Memory B cell (primary cell): ENCODE results near the gene HEATR5B.

ENCODE experiments used
- ATAC-seq: fragments of 150-1000 bp; cut with Tn5 transposase; 2 replicates; pipeline ENCODE4 v1.10.0; 2021; ENCODE audit warnings: low read depth, mild to moderate bottlenecking, moderate library complexity
- DNase-seq, 2 donors: peaks; one replicate each; pipeline ENCODE4 v3.0.0; 2022; ENCODE audit warnings: low spot score in 2 of 2
- H3K27ac Mint-ChIP-seq: one replicate; pipeline ENCODE4 v1.8.0; 2022; ENCODE audit warnings: mild to moderate bottlenecking, moderate library complexity, mixed read lengths
- H3K27me3 Mint-ChIP-seq: one replicate; pipeline ENCODE4 v1.8.0; 2022; ENCODE audit warnings: mixed read lengths
- H3K36me3 Mint-ChIP-seq: one replicate; pipeline ENCODE4 v1.8.0; 2022; ENCODE audit warnings: mild to moderate bottlenecking, mixed read lengths
- H3K4me1 Mint-ChIP-seq: one replicate; pipeline ENCODE4 v1.8.0; 2022; ENCODE audit warnings: mixed read lengths
- H3K4me3 Mint-ChIP-seq: one replicate; pipeline ENCODE4 v1.8.0; 2022; ENCODE audit warnings: mild to moderate bottlenecking, moderate library complexity, mixed read lengths
- H3K9me3 Mint-ChIP-seq: one replicate; pipeline ENCODE4 v1.8.0; 2022; ENCODE audit warnings: mixed read lengths

The HEATR5B gene

DNA sequence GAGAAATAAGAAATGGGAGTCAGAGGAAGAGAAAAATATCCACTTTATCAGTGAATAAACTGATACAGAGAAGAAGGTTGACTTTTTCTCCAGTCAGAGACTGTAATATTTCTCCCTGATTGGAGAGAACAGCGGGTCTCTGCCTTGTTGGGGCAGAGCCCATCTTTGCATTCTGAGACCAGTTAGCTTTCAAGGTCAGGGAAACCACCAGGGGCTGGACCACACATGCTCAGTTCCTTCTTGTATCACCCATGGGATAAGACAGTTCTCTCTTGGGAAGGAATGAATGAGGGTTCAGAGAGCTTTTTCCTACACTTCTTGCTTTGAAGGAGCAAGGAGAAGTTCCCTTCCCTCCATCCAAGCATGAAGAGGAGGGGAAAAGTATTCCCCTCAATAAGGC, 12.4 kb upstream of the HEATR5B start:
- H3K27ac Mint-ChIP-seq, result peak overlapping the region; percentile 45
- peaks cover 28% of the 10 kb centered on the region for H3K36me3 Mint-ChIP-seq
- ATAC-seq, result no peak
- DNase-seq, result no peak
- no peaks in the 10 kb centered on the region for H3K9me3 Mint-ChIP-seq
- H3K4me3 Mint-ChIP-seq, result no peak overlapping the region
- no peaks in the 10 kb centered on the region for H3K27me3 Mint-ChIP-seq
- peaks cover 7% of the 10 kb centered on the region for H3K4me1 Mint-ChIP-seq

DNA sequence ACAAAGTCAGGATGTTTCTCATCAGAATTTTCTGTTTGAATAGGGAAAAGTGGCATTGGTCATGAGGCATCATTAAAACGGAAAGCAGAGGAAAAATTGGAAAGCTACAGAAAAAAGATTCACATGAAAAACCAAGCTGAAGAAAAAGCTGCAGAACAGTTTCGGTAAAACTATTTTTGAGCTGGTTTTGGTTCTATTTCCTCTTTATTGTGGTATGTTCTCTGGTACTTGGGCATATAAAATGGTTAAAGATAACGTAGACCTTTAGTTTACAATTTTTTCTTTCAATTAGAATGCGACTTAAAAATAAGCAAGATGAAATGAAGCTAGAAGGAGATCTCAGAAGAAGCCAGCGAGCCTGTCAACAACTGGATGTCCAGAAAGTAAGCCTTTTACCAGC, 7.7 kb upstream of the HEATR5B start:
- H3K36me3 Mint-ChIP-seq, result peaks cover 17% of the 10 kb centered on the region
- H3K4me3 Mint-ChIP-seq, result peak overlapping the region; percentile 87
- ATAC-seq, result peak; percentile 45
- H3K27ac Mint-ChIP-seq, result peak overlapping the region; percentile 90
- no peaks in the 10 kb centered on the region for H3K27me3 Mint-ChIP-seq
- DNase-seq, result no peak
- H3K9me3 Mint-ChIP-seq, result no peaks in the 10 kb centered on the region
- H3K4me1 Mint-ChIP-seq, result peaks cover 26% of the 10 kb centered on the region

DNA sequence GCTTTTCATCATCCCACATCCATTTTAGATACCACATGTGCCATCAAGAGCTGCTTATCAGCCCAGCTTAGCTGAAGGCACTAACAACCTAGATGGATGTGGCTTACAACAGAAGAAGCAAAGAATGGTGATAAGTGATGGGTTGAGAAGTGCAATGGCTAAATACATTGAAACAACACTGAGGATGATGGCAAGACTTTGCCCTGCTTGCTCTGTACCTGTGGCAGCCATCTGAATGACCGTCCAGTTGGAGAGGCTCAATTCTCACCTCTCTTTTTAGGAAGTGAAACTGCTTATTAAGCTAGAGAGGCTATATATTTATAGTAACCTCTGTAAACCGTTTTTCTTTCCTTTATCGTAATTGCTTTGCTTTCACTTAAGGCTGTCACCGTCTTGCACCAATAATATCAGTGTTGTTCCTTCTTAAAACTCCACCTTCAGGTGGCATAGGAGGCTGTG, 5.9 kb upstream of the HEATR5B start:
- peak; percentile 90 for ATAC-seq
- Mint-ChIP-seq H3K36me3 (peaks cover 14% of the 10 kb centered on the region), H3K27ac (peak overlapping the region; percentile 73)

DNA sequence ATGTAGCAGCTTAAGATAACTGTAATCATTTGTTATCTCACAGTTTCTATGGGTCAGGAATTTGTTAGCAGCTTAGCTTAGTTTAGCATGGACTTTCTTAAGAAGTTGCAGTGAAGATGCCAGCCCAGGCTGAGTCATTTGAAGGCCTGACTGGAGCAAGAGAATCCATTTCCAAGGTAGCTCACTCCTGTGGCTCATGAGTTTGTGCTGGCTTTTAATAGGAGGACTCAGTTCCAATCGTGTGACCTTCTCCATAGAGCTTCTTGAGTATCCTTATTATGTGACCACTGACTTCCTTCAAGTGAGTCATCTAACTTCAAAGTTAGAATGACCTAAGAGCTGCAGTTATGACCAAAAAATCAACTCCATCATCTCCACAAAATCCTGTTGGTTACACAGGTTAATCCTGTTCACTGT, 1.6 kb upstream of the HEATR5B start:
- Mint-ChIP-seq H3K4me1 (peaks cover 42% of the 10 kb centered on the region), H3K4me3 (no peak overlapping the region), H3K27me3 (no peaks in the 10 kb centered on the region), H3K27ac (no peak overlapping the region), H3K36me3 (peaks cover 17% of the 10 kb centered on the region), H3K9me3 (no peaks in the 10 kb centered on the region)
- DNase-seq, result no peak
- ATAC-seq, result no peak

More for the DNA sequence above, 5.9 kb upstream of the HEATR5B start:
- DNase-seq, result peak; percentile 13 to 16
- no peaks in the 10 kb centered on the region for H3K27me3 Mint-ChIP-seq
- peak overlapping the region; percentile 24 for H3K4me3 Mint-ChIP-seq
- peaks cover 26% of the 10 kb centered on the region for H3K4me1 Mint-ChIP-seq
- H3K9me3 Mint-ChIP-seq, result no peaks in the 10 kb centered on the region

DNA sequence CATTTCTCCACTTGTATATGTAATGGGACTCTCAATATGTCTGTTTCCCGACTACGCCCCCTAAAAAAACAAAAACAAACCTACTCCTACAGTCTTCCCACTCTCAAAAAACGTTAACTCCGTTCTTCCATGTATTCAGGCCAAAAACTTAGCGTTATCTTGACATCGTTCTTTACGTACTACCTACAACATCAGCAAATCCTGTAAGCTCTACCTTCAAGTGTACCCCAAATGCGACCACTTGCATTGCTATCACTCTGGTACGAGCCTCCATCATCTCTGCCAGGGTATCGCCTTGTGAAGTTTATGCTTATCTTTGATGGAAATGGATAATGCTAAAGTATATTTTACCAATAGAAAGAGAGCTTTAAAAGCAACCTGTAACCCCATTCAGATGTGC, 625 bp upstream of the HEATR5B start:
- DNase-seq, result no peak
- ATAC-seq, result no peak
- no peak overlapping the region for H3K4me3 Mint-ChIP-seq
- H3K36me3 Mint-ChIP-seq, result peaks cover 24% of the 10 kb centered on the region
- no peaks in the 10 kb centered on the region for H3K9me3 Mint-ChIP-seq
- peaks cover 49% of the 10 kb centered on the region for H3K4me1 Mint-ChIP-seq
- no peaks in the 10 kb centered on the region for H3K27me3 Mint-ChIP-seq
- no peak overlapping the region for H3K27ac Mint-ChIP-seq

DNA sequence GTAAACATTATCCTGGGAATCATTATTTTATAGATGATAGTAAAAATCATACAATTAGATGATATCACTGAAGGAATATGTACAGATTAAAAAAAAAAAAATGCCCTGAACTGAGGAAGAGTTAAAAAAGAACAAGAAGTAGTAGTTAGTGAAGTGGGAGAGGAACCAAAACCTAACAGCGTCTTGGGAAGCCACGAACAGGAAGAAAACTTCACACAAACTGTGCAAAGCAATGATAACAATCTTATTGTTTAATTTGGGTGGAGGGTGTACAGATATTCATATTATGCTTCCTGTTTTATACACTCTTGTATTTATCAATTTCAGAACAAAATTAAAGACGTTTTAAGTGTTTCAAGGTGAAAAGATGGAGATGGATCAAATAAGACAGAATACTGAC, 3.5 kb downstream of the HEATR5B start:
- ATAC-seq, result no peak
- Mint-ChIP-seq H3K9me3 (no peaks in the 10 kb centered on the region), H3K4me3 (peak overlapping the region; percentile 74), H3K4me1 (peaks cover 42% of the 10 kb centered on the region), H3K27me3 (no peaks in the 10 kb centered on the region), H3K27ac (no peak overlapping the region), H3K36me3 (peaks cover 31% of the 10 kb centered on the region)
- DNase-seq, result no peak

DNA sequence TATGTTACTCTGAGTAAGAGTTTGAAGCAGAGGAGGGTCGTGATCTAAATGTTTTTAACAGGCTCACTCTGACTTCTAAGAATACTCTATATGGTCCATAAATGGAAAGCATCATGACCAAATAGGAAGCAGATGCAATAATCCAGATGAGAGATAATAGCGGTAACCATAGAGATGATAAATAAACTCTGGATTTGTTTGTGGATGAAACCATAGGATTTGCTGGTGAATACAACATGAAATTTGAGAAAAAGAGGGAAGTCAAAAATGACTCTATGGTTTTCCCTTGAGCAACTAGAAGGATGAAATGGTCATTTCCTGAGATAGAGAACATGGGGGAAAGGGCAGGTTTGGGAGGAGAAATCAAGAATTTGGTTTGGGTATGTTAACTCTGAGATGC, 3.9 kb downstream of the HEATR5B start:
- no peaks in the 10 kb centered on the region for H3K27me3 Mint-ChIP-seq
- no peak for DNase-seq

DNA sequence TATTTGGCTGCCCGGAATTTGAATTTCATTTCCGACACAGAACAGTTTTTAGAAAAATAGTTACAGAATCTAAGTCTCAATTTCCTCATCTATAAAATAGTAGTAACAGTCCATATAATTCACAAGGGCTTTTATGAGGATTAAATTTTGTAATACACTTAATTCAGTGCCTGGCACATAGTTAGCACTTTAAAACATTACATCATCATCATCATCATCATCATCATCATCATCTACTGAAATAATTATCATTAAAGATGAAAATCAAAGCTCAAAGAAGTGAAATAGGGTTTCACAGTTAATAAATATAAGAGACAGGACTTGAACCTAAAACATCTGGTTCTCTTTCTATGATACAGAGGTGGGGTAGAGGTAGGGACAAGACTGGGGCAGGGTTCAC, 13.2 kb downstream of the HEATR5B start:
- ATAC-seq (no peak), DNase-seq (no peak)
- no peak overlapping the region for H3K4me3 Mint-ChIP-seq
- H3K27ac Mint-ChIP-seq, result no peak overlapping the region
- H3K9me3 Mint-ChIP-seq, result no peaks in the 10 kb centered on the region
- H3K36me3 Mint-ChIP-seq, result peaks cover 32% of the 10 kb centered on the region
- peaks cover 11% of the 10 kb centered on the region for H3K4me1 Mint-ChIP-seq
- no peaks in the 10 kb centered on the region for H3K27me3 Mint-ChIP-seq

More for the DNA sequence above, 3.9 kb downstream of the HEATR5B start:
- peaks cover 31% of the 10 kb centered on the region for H3K36me3 Mint-ChIP-seq
- peaks cover 42% of the 10 kb centered on the region for H3K4me1 Mint-ChIP-seq
- no peak overlapping the region for H3K27ac Mint-ChIP-seq
- peak overlapping the region; percentile 74 for H3K4me3 Mint-ChIP-seq
- no peak for ATAC-seq
- H3K9me3 Mint-ChIP-seq, result no peaks in the 10 kb centered on the region

DNA sequence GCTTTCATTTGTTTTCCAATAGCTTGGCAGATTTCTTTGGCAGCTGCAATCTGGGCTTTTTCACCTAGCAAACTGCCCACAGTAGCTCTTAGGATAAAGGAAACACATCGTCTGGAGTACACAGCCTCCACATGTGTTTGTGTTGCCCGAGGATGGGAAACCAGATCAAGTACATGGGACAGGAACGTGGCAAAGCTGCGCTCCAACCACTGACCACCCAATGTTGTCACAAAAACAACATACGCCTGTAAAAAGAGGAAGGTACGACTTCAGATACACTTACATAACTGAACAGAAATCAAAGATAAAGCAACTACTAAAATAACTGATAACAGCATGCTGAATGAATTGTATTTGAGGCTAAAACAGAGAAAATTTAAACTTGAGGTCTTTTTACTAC, 15.5 kb downstream of the HEATR5B start:
- H3K27ac Mint-ChIP-seq, result no peak overlapping the region
- H3K4me1 Mint-ChIP-seq, result peaks cover 10% of the 10 kb centered on the region
- no peak overlapping the region for H3K4me3 Mint-ChIP-seq
- no peak for ATAC-seq
- DNase-seq, result no peak
- H3K27me3 Mint-ChIP-seq, result no peaks in the 10 kb centered on the region
- peaks cover 23% of the 10 kb centered on the region for H3K36me3 Mint-ChIP-seq
- no peaks in the 10 kb centered on the region for H3K9me3 Mint-ChIP-seq

DNA sequence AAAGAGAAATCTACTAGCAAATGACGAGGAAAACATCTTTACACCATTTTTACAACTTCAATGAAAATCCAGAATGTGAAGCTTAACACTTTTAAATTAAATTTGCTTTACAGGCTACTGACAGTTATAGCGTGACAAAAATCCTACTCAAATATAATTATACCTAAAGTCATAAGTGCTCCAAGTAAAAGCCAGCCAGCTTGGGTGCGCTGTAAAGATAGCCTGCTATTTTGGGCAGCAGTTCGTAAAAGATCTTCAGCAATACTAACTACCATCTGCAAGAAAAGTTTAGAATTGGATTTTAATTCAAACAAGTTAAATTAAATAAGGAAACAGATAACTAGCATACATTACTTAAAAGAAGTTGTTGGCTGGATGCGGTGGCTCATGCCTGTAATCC, 22.4 kb downstream of the HEATR5B start:
- Mint-ChIP-seq H3K4me3 (no peak overlapping the region), H3K27me3 (no peaks in the 10 kb centered on the region), H3K9me3 (no peaks in the 10 kb centered on the region), H3K36me3 (peaks cover 24% of the 10 kb centered on the region), H3K27ac (no peak overlapping the region), H3K4me1 (peaks cover 2% of the 10 kb centered on the region)
- no peak for ATAC-seq
- no peak for DNase-seq

DNA sequence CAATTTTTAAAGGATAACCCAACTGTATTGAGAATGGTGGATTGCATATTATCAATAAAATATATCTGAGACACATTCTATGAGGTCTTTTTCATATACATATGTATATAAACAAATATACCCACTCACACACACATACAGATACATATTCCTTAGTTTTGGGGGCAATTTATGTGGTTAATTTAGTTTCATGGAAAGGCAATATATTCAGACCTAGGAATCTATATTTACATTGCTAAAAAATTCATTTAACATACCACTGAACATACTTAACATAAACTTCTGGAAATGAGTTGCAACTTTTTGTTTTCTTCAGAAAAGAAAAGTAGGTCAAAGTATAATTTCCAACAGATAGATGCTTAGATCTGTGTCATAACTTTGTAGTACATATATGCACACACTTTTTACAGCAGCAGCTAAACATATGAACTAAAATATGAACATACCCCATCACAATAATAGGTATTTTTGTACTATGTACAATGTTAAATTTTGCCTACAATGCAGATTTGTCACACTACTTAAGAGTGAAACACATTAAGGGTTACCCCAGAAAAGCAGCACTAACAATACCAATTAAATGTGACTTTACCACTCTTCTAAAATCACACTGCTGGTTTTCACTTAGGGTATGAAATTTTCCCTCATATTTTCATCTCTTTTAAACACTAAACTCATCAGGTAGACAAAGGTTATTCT, 23.0 kb downstream of the HEATR5B start:
- Mint-ChIP-seq H3K9me3 (no peaks in the 10 kb centered on the region), H3K27ac (no peak overlapping the region), H3K4me3 (no peak overlapping the region), H3K27me3 (no peaks in the 10 kb centered on the region), H3K36me3 (peaks cover 24% of the 10 kb centered on the region), H3K4me1 (peaks cover 2% of the 10 kb centered on the region)
- no peak for ATAC-seq
- DNase-seq, result no peak

DNA sequence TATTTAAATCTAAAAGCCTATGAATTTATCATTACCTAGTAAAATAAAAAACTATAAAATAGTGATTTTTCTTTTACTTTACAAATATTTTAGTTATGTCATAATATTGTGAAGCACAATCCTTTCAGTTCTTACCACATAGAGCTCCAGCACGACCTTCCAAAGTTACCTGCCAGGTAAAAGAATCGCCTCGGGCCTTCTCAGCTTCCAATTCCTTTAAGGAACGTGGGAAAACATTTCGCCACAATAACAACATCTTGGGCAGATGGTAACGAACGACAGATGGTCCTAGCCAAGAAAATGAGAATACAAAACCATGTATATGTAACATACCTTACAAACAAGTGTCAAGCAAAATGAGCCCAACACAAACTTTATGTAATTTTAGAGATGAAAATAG, 23.7 kb downstream of the HEATR5B start:
- Mint-ChIP-seq H3K9me3 (no peaks in the 10 kb centered on the region), H3K27ac (no peak overlapping the region), H3K36me3 (peaks cover 24% of the 10 kb centered on the region), H3K27me3 (no peaks in the 10 kb centered on the region), H3K4me3 (no peak overlapping the region), H3K4me1 (peaks cover 2% of the 10 kb centered on the region)
- DNase-seq, result no peak
- no peak for ATAC-seq

DNA sequence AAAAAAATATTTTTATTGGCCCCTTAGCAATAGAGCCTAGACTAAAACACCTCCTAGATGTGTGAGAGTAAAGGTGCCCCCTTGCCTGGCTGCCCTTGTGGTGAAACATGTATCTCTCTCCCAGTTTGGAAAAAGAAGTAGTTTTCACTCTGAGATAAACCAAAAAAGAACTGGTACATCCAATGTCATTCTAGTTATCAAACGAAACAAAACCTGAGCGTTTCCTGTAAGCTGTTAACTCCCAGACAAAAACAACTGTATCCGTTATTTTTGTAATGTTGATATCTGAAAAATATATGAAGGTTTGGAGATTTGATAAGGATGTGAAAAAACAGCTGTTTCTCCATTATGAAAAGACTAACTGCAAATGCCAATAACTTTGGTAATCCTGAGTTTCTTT, 24.3 kb downstream of the HEATR5B start:
- no peak for DNase-seq
- ATAC-seq, result no peak
- no peak overlapping the region for H3K27ac Mint-ChIP-seq

DNA sequence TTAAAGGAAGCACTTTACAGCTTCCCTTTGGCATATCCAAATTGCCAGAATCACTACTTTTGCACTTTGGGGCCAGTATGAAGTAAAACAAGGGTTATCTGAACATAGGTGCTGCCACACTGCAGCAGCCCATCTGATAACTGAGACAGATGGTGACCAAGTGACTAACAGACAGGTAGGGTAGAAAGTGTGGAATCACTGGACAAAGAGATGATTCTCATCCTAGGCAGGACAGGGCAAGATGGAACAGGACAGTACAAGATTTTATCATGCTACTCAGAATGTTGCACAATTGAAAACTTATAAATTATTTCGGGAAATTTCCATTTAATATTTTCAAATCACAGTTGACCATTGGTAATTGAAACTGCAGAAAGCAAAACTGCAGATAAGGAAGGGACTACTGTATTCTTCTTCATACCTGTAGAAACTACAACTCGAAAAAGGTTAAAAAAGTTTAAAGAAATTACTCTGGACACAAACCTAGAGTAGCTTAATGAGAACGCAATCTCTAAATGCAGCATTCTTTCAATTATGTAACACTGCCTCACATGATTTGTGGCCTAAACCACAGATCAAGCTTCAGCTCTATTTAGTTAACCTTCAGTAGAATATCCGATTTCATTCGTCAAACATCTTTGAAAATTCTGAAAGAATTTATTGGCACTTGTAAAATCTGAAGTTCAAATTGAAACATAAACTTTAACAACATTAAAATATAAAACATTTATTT, 31.4 kb downstream of the HEATR5B start:
- Mint-ChIP-seq H3K4me3 (no peak overlapping the region), H3K36me3 (peaks cover 26% of the 10 kb centered on the region), H3K9me3 (no peaks in the 10 kb centered on the region), H3K27me3 (no peaks in the 10 kb centered on the region), H3K4me1 (no peaks in the 10 kb centered on the region), H3K27ac (peak overlapping the region; percentile 38)
- DNase-seq (no peak), ATAC-seq (no peak)

More for the DNA sequence above, 24.3 kb downstream of the HEATR5B start:
- Mint-ChIP-seq H3K4me3 (no peak overlapping the region), H3K9me3 (no peaks in the 10 kb centered on the region), H3K36me3 (peaks cover 24% of the 10 kb centered on the region), H3K4me1 (peaks cover 2% of the 10 kb centered on the region), H3K27me3 (no peaks in the 10 kb centered on the region)
